ENCODE data around the gene TREH.

DNA sequence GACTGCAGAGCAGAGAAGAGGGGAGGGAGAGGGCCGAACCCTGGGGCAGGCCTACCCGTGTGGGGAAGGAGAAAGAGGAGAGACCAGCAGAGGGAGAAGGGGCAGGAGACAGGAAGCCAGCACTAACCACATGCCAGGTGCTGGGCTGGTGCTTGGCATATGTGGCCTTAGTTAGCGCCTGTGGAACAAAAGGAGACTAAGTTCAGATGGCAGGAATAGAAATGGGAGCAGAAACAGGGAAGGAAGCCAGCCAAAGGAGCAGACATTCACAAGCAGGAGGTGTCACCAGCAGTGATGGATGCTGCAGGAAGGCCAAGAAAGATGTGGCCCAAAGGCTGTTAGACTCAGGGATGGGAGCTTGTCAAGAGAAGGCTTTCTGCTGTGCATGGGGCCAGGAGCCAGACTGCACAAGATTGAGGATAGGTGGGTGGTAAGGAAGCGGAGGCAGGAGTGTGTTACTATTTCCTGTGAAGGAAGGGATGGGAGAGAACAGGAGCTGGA is 26.7 kb downstream of the TREH start:
- TF ChIP-seq, protein P1, sequence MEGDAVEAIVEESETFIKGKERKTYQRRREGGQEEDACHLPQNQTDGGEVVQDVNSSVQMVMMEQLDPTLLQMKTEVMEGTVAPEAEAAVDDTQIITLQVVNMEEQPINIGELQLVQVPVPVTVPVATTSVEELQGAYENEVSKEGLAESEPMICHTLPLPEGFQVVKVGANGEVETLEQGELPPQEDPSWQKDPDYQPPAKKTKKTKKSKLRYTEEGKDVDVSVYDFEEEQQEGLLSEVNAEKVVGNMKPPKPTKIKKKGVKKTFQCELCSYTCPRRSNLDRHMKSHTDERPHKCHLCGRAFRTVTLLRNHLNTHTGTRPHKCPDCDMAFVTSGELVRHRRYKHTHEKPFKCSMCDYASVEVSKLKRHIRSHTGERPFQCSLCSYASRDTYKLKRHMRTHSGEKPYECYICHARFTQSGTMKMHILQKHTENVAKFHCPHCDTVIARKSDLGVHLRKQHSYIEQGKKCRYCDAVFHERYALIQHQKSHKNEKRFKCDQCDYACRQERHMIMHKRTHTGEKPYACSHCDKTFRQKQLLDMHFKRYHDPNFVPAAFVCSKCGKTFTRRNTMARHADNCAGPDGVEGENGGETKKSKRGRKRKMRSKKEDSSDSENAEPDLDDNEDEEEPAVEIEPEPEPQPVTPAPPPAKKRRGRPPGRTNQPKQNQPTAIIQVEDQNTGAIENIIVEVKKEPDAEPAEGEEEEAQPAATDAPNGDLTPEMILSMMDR (conservative IDR thresholded peaks at IDR 0.05; ENCODE audit: low read depth in 2 of 2), result no peak
- TF ChIP-seq JUNB (IDR thresholded peaks at IDR 0.05; ENCODE audit: unreplicated experiment), result no peak
- TF ChIP-seq POLR2AphosphoS5 (IDR thresholded peaks at IDR 0.05; ENCODE audit: low read depth), result no peak
- no peak for TF ChIP-seq EZH2 (IDR thresholded peaks at IDR 0.05; ENCODE audit: low read depth, unreplicated experiment)
- no peak for TF ChIP-seq EZH2phosphoT487 (IDR thresholded peaks at IDR 0.05; ENCODE audit: unreplicated experiment)
- no peak for TF ChIP-seq CREB1 (CRISPR knock-in tag; IDR thresholded peaks at IDR 0.05; ENCODE audit: low read depth)
